ENCODE results near the gene P4HA2.

DNA sequence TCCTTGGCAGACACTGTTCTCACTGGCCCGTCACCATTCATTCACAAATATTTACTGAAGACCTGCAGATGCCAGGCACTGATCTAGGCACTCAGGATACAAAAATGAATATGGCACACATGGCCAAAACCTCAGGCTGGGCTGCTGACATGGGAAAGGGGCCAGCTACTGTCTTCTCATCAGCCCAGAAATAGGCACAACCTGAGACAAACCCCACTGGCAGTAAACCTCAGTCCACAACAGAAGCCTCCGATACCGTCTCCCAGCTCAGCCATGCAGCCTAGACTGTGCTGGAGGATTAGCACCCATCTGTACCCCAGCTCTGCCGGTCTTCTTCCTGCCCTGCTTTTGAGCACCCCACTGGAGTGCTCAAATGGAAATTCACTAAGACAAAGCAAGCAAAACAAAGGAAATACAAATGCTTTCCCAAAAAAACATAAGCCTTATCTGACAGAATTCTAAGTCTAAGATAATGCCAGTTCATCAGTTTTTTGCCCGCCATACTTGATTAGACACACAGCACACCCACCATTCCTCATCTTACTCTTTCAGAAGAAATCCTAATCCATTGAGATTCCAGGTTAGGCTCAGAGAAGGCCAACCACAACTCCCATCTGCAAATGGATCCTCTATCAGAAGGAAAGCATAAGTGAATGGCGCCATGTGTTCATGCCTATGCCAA lies 8.2 kb downstream of the P4HA2 start:
- TF ChIP-seq, protein P1, sequence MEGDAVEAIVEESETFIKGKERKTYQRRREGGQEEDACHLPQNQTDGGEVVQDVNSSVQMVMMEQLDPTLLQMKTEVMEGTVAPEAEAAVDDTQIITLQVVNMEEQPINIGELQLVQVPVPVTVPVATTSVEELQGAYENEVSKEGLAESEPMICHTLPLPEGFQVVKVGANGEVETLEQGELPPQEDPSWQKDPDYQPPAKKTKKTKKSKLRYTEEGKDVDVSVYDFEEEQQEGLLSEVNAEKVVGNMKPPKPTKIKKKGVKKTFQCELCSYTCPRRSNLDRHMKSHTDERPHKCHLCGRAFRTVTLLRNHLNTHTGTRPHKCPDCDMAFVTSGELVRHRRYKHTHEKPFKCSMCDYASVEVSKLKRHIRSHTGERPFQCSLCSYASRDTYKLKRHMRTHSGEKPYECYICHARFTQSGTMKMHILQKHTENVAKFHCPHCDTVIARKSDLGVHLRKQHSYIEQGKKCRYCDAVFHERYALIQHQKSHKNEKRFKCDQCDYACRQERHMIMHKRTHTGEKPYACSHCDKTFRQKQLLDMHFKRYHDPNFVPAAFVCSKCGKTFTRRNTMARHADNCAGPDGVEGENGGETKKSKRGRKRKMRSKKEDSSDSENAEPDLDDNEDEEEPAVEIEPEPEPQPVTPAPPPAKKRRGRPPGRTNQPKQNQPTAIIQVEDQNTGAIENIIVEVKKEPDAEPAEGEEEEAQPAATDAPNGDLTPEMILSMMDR (CRISPR knock-in tag; IDR thresholded peaks at IDR 0.05) = no peak
- TF ChIP-seq JUND (CRISPR knock-in tag; IDR thresholded peaks at IDR 0.05) (no peak), ASH2L (IDR thresholded peaks at IDR 0.05; ENCODE audit: insufficient read length, low read depth, low read length) (no peak), ZNF589 (CRISPR knock-in tag; conservative IDR thresholded peaks at IDR 0.05) (no peak), MYC (CRISPR knock-in tag; IDR thresholded peaks at IDR 0.05; ENCODE audit: borderline replicate concordance) (no peak), MAFK (conservative IDR thresholded peaks at IDR 0.05 in 1 of 2, IDR thresholded peaks at IDR 0.05 in 1 of 2; ENCODE audit: low read length in 2 of 2) (peak; percentile 38 to 63), KDM6A (CRISPR knock-in tag; IDR thresholded peaks at IDR 0.05; ENCODE audit: low read depth) (no peak), EP300 (IDR thresholded peaks at IDR 0.05; ENCODE audit: low read depth in 2 of 2, low read length in 2 of 2) (no peak), EP300 (CRISPR knock-in tag; IDR thresholded peaks at IDR 0.05; ENCODE audit: borderline replicate concordance) (no peak), ZFY (CRISPR knock-in tag; IDR thresholded peaks at IDR 0.05) (no peak), ELF1 (CRISPR knock-in tag; IDR thresholded peaks at IDR 0.05) (no peak), ZNF274 (CRISPR knock-in tag; IDR thresholded peaks at IDR 0.05) (no peak), ZNF614 (CRISPR knock-in tag; IDR thresholded peaks at IDR 0.05; ENCODE audit: borderline replicate concordance) (no peak)
- TF ChIP-seq, protein P2, sequence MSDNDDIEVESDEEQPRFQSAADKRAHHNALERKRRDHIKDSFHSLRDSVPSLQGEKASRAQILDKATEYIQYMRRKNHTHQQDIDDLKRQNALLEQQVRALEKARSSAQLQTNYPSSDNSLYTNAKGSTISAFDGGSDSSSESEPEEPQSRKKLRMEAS (IDR thresholded peaks at IDR 0.05) = no peak
- TF ChIP-seq, protein P3, sequence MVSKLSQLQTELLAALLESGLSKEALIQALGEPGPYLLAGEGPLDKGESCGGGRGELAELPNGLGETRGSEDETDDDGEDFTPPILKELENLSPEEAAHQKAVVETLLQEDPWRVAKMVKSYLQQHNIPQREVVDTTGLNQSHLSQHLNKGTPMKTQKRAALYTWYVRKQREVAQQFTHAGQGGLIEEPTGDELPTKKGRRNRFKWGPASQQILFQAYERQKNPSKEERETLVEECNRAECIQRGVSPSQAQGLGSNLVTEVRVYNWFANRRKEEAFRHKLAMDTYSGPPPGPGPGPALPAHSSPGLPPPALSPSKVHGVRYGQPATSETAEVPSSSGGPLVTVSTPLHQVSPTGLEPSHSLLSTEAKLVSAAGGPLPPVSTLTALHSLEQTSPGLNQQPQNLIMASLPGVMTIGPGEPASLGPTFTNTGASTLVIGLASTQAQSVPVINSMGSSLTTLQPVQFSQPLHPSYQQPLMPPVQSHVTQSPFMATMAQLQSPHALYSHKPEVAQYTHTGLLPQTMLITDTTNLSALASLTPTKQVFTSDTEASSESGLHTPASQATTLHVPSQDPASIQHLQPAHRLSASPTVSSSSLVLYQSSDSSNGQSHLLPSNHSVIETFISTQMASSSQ (IDR thresholded peaks at IDR 0.05; ENCODE audit: low read depth) = no peak
- TF ChIP-seq, protein P3 (CRISPR knock-in tag; IDR thresholded peaks at IDR 0.05; ENCODE audit: borderline replicate concordance) = no peak
